Measurements from ENCODE around the gene FBLIM1. TPM values are rescaled to one million over a fixed set of nuclear protein-coding genes. Genes with fewer than 3 reads are reported as not detected.

The FBLIM1 gene
- 74.6 and 288 TPM in 2 replicates for total RNA-seq

DNA sequence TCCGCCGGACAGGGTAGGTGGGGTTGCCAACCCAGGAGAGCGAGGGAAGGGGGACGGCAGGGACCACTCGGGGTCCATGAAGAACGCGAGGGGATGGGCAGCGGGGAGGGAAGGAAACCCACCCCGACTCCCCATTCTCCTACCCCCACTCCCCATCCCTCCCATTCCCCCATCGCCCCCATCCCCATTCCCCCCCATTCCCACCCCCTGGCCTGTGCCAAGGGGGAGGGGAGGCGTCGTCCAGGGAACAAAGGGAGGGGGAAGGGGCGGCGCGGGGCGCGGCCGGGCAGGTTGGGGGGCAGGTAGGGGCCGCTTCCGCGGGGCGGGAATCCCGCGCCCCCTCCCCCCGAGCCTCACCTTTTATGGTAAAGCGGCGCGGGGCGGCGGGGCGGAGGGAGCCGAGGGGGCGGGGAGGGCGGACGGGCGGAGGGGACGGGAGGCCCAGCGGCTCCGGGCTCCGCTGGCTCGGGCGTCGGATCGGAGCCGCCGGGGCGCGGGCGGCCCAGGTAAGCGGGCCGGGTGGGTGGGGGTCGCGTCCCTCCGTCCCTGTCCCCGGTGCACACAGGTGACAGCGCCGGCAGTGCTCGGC, at the start of gene FBLIM1:
Gene FBLIM1 (plus strand): TSS at position 453 of the 589 bp plus-strand sequence. CDS start 6,189 bp downstream, outside the sequence.

GRCh38 chr1:15736038-15736891, 22.3 kb upstream of the FBLIM1 start, which contains the start of gene SLC25A34:
Gene SLC25A34, plus strand, starts transcription at chr1:15736258. Its CDS starts 228 bp downstream, at chr1:15736486.

DNA sequence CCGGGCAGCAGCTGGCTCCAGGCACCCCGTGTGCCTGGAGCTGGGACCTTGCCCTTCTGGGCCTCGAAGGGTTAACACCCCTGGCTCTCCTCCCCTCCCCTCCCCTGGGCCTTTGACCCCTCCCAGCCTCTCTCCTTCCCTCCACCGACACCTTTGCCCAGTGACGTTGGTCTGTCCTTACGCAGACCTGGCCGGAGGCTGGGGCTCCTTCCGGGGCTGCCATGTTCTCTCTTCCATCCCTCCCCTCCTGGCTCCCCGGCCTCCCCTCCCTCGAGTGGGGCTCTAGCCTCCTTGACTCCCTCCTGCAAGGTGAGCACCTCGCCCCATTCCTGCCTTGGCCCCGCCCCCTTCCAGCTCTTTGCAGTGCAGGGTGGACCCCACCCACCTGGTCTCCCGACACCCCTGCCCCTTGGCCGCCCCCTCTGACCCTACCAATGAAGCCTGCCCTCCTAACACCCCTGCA, 16.2 kb upstream of the FBLIM1 start, which contains the start of gene TMEM82:
Gene TMEM82 (plus strand): TSS at position 161 of the 463 bp plus-strand sequence. CDS start 61 bp downstream, at position 222.

GRCh38 chr1:15807549-15807948, 49.0 kb downstream of the FBLIM1 start, which contains the start of gene UQCRHL:
Gene UQCRHL, minus strand, starts transcription at chr1:15807649. Its CDS starts 0 bp downstream, at chr1:15807649.

Other genes starting within 250 kb of the FBLIM1 start
- gene CASP9, start 234.6 kb upstream of the FBLIM1 start, total RNA-seq, result 3.4 and 4.0 TPM in 2 replicates
- 10.7 and 11.8 TPM in 2 replicates for gene DNAJC16, start 231.9 kb upstream of the FBLIM1 start, total RNA-seq
- 1.9 and 2.1 TPM in 2 replicates for gene AGMAT, start 173.7 kb upstream of the FBLIM1 start, total RNA-seq
- gene DDI2, start 141.3 kb upstream of the FBLIM1 start, total RNA-seq, result 13.0 and 20.7 TPM in 2 replicates
- gene PLEKHM2, start 74.5 kb upstream of the FBLIM1 start, total RNA-seq, result 63.7 and 75.2 TPM in 2 replicates
- gene SLC25A34, start 22.5 kb upstream of the FBLIM1 start, total RNA-seq, result 0.21 and 0.48 TPM in 2 replicates
- gene TMEM82, start 16.3 kb upstream of the FBLIM1 start, total RNA-seq, result not detected in 2 replicates
- gene UQCRHL, start 48.9 kb downstream of the FBLIM1 start, total RNA-seq, result 1.4 and 2.6 TPM in 2 replicates
- 23.2 and 30.4 TPM in 2 replicates for gene SPEN, start 88.9 kb downstream of the FBLIM1 start, total RNA-seq
- gene ZBTB17, start 217.3 kb downstream of the FBLIM1 start, total RNA-seq, result 32.4 and 66.3 TPM in 2 replicates
- not detected in 2 replicates for gene SRARP, start 245.4 kb downstream of the FBLIM1 start, total RNA-seq

Measured in tracheal epithelial cell (primary cell).